Tibial nerve (tissue), 3 donors: ENCODE results near the gene ZNF516.

ENCODE experiments used
- POLR2A ChIP-seq, 2 donors: fragments of 450-650 bp; IDR thresholded peaks; one replicate each; pipeline ENCODE4 v1.6.1; 2017; ENCODE audit warnings: antibody characterized with exemption in 2 of 2, mild to moderate bottlenecking in 2 of 2, moderate library complexity in 2 of 2
- TF ChIP-seq, protein P1 (sequence below), 5 experiments: fragments of 200-600 bp in 3 of 5; fragments of 450-650 bp in 2 of 5; sonication (generic) in 3 of 5; IDR thresholded peaks; one replicate each; pipeline ENCODE4 v1.5.1; 2016 to 2019; ENCODE audit warnings: antibody characterized with exemption in 5 of 5, mild to moderate bottlenecking in 3 of 5, moderate library complexity in 2 of 5

DNA sequence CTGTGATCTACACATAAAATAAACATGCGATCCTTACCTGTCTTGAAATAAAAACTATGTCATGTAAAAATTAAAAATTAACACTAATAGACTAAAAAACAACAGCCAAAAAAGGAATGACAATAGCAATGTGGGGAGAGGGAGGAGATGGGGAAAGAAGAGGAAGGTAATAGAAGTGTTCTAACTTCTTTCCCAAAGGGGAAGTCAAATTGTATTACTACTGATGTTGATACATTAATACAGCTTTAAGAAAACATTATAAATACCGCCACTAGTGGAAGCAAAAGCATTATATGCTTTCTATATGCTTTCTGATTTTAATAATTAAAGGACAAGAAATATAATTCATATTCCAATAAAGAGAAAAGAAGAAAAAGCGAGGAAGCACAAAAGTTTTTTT, 22.2 kb downstream of the ZNF516 start:
- no peak for TF ChIP-seq POLR2A (IDR thresholded peaks at IDR 0.05)
- TF ChIP-seq, protein P1, sequence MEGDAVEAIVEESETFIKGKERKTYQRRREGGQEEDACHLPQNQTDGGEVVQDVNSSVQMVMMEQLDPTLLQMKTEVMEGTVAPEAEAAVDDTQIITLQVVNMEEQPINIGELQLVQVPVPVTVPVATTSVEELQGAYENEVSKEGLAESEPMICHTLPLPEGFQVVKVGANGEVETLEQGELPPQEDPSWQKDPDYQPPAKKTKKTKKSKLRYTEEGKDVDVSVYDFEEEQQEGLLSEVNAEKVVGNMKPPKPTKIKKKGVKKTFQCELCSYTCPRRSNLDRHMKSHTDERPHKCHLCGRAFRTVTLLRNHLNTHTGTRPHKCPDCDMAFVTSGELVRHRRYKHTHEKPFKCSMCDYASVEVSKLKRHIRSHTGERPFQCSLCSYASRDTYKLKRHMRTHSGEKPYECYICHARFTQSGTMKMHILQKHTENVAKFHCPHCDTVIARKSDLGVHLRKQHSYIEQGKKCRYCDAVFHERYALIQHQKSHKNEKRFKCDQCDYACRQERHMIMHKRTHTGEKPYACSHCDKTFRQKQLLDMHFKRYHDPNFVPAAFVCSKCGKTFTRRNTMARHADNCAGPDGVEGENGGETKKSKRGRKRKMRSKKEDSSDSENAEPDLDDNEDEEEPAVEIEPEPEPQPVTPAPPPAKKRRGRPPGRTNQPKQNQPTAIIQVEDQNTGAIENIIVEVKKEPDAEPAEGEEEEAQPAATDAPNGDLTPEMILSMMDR (IDR thresholded peaks at IDR 0.05), result no peak
